ENCODE results near the gene RASEF. TPM values are rescaled to one million over a fixed set of nuclear protein-coding genes. Genes with fewer than 3 reads are reported as not detected.

Gene RASEF
- total RNA-seq, 1 experiment from 2014 or later, result 0.12 TPM

GRCh38 chr9:83011611-83012010, 51.3 kb downstream of the RASEF start:
- ChIA-PET POLR2A (no interaction called here), RAD21 (ENCODE audit: low non-redundant PET in 1 of 2, low total read pairs in 2 of 2, uncharacterized antibody in 2 of 2, unreplicated experiment in 2 of 2) (no interaction called here), CTCF (no interaction called here)
- intact Hi-C loops (cut with micrococcal nuclease), result loop anchor here (10.0 kb wide), 1 partner anchor 53 kb away; the partner anchor contains the start of gene RASEF
- Histone ChIP-seq H3K9me3 (ENCODE audit: control insufficient read depth in 1 of 2, insufficient read depth in 1 of 2, low read depth in 1 of 2, low read length in 2 of 2) (no peaks in the 10 kb centered on the region), H3K79me2 (ENCODE audit: insufficient read depth, low read length) (no peaks in the 10 kb centered on the region), H3K27ac (ENCODE audit: low read depth, low read length) (no peak overlapping the region), H3K9me2 (ENCODE audit: insufficient read depth) (no peaks in the 10 kb centered on the region), H3K36me3 (ENCODE audit: control insufficient read depth in 1 of 2, insufficient read depth in 2 of 2, low read length in 2 of 2) (no peaks in the 10 kb centered on the region; a peak in 1 of 4 replicates), H3K4me3 (replicated peaks in 1 of 2; ENCODE audit: low read depth in 1 of 2, low read length in 2 of 2) (no peak overlapping the region), H3K4me2 (ENCODE audit: low read length) (no peak overlapping the region), H2AFZ (ENCODE audit: low read depth, low read length, poor library complexity, severe bottlenecking) (no peak overlapping the region), H3K27me3 (ENCODE audit: insufficient read depth, low read length) (no peaks in the 10 kb centered on the region), H3K9ac (ENCODE audit: low read length) (no peak overlapping the region), H3K4me1 (ENCODE audit: control insufficient read depth in 1 of 2, insufficient read depth in 2 of 2, low read length in 2 of 2) (no peaks in the 10 kb centered on the region), H4K20me1 (ENCODE audit: insufficient read depth) (no peaks in the 10 kb centered on the region)
- no TSS peak for BruUV-seq (replicated peaks)
- TF ChIP-seq ATF3 (IDR thresholded peaks at IDR 0.05) (no peak), ZBTB33 (IDR thresholded peaks at IDR 0.05; ENCODE audit: extremely low read depth, insufficient replicate concordance, low read length) (no peak), POLR2AphosphoS5 (IDR thresholded peaks at IDR 0.05; ENCODE audit: low read depth, low read length) (no peak), EZH2 (IDR thresholded peaks at IDR 0.05) (no peak)
- ATAC-seq (no peak), DNase-seq (ENCODE audit: low read depth, low spot score) (no peak)

- no peaks in the 10 kb centered on the region for H3K79me2 ChIP-seq (ENCODE audit: insufficient read depth, low read length)
- H3K4me3 ChIP-seq (replicated peaks in 1 of 2; ENCODE audit: low read depth in 1 of 2, low read length in 2 of 2), result no peak overlapping the region
- H3K9me3 ChIP-seq (ENCODE audit: control insufficient read depth in 1 of 2, insufficient read depth in 1 of 2, low read depth in 1 of 2, low read length in 2 of 2), result no peaks in the 10 kb centered on the region
- no TSS peak for BruUV-seq (replicated peaks)
- no peaks in the 10 kb centered on the region for H3K36me3 ChIP-seq (ENCODE audit: control insufficient read depth in 1 of 2, insufficient read depth in 2 of 2, low read length in 2 of 2)
- intact Hi-C loops (cut with micrococcal nuclease), result no loop called here
- DNase-seq (ENCODE audit: low read depth, low spot score) (no peak), ATAC-seq (no peak)
- H3K9ac ChIP-seq (ENCODE audit: low read length), result no peak overlapping the region
- no peaks in the 10 kb centered on the region for H3K4me1 ChIP-seq (ENCODE audit: control insufficient read depth in 1 of 2, insufficient read depth in 2 of 2, low read length in 2 of 2)
- H2AFZ ChIP-seq (ENCODE audit: low read depth, low read length, poor library complexity, severe bottlenecking), result no peak overlapping the region
- ChIA-PET RAD21 (ENCODE audit: low non-redundant PET in 1 of 2, low total read pairs in 2 of 2, uncharacterized antibody in 2 of 2, unreplicated experiment in 2 of 2) (no interaction called here), CTCF (no interaction called here), POLR2A (no interaction called here)
- no peak overlapping the region for H3K27ac ChIP-seq (ENCODE audit: low read depth, low read length)
- no peaks in the 10 kb centered on the region for H3K9me2 ChIP-seq (ENCODE audit: insufficient read depth)
- H3K27me3 ChIP-seq (ENCODE audit: insufficient read depth, low read length), result no peaks in the 10 kb centered on the region
- no peak for TF ChIP-seq POLR2A (IDR thresholded peaks at IDR 0.05; ENCODE audit: borderline replicate concordance, extremely low read depth, insufficient read depth, insufficient read length)
- no peak for TF ChIP-seq POLR2AphosphoS5 (IDR thresholded peaks at IDR 0.05; ENCODE audit: low read depth, low read length)
- no peak for TF ChIP-seq YY1 (IDR thresholded peaks at IDR 0.05; ENCODE audit: extremely low read depth, insufficient replicate concordance, low read depth, low read length)
- H3K4me2 ChIP-seq (ENCODE audit: low read length), result no peak overlapping the region
- H4K20me1 ChIP-seq (ENCODE audit: insufficient read depth), result no peaks in the 10 kb centered on the region
These were observed 55.2 kb downstream of the RASEF start for GRCh38 chr9:83007521-83008300.
